ENCODE results near the gene MYO16.

MYO16 gene

DNA sequence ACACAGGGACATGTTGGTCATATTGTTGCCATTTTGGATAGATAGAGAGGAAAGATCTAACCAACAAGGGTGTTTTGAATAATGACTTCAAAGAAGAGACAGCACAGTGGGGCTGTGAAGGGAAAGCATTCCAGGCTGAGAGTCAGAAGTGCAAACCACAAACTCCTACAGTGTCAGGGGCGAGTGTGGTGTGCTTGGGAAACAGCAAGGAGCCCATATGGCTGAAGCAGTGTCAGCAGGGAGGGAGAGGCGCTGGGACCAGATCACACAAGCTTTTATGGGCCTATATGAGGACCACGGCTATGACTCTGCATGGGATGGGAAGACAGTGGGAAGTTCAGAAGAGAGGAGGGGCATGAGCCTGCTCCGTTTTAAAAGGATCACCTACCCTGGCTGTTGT lies 166.4 kb downstream of the MYO16 start:
- H3K4me2 ChIP-seq, result no peak overlapping the region
- H3K9ac ChIP-seq, result no peak overlapping the region
- no peaks in the 10 kb centered on the region for H3K36me3 ChIP-seq
- no peaks in the 10 kb centered on the region for H3K4me1 ChIP-seq
- H3K27me3 ChIP-seq, result no peaks in the 10 kb centered on the region
- H3K4me3 ChIP-seq, result no peak overlapping the region
- no peaks in the 10 kb centered on the region for H3K9me3 ChIP-seq (replicated peaks in 1 of 11)
- H4K20me1 ChIP-seq, result no peaks in the 10 kb centered on the region
- no peak overlapping the region for H3K27ac ChIP-seq
- TF ChIP-seq Cebpa-rat (IDR thresholded peaks at IDR 0.05), result no peak

DNA sequence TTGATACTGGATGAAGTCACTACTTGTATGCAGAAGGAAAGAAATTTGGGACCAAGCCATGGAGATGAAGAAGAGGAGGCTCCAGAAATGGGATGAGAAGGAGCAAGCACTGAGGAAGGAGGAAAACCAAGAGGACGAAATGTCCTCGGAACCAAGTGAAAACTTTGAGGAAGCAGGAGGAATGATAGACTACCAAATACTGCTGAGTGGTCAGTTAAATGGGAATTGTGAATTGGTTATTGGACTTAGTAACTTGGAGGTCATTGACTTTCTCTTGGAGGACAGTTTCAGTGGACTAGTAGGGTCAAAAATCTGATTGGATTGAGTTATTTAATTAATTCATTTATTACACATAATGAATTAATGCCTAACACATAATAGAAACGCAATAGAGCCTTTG lies 167.9 kb downstream of the MYO16 start:
- no peak for TF ChIP-seq Cebpa-rat (IDR thresholded peaks at IDR 0.05)
- Histone ChIP-seq H3K27me3 (no peaks in the 10 kb centered on the region), H4K20me1 (no peaks in the 10 kb centered on the region), H3K9ac (no peak overlapping the region), H3K36me3 (no peaks in the 10 kb centered on the region), H3K9me3 (replicated peaks in 1 of 11) (no peaks in the 10 kb centered on the region), H3K4me2 (no peak overlapping the region), H3K4me1 (no peaks in the 10 kb centered on the region), H3K4me3 (no peak overlapping the region), H3K27ac (no peak overlapping the region)

DNA sequence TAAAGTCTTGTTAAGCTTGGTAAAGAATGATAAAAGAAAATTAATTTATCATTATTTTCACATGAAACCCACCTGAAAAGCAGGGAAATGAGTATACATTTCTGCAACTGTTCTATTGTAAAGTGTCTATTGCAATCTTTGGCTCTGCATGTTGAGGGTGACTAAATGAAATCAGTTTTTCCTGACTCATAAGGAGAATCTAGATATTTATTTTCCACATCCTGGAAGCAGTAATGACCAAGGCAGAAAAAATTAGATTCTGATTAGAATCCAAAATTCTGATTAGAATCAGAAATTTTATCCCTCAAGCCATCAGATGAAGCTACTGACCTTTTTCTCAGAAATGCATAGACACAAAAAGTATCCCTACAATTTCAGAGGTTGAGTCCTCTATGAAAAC lies 178.4 kb downstream of the MYO16 start:
- H3K9me3 ChIP-seq (replicated peaks in 1 of 11), result no peaks in the 10 kb centered on the region
- H3K4me1 ChIP-seq, result no peaks in the 10 kb centered on the region
- H3K4me2 ChIP-seq, result no peak overlapping the region
- H3K4me3 ChIP-seq, result no peak overlapping the region
- H3K9ac ChIP-seq, result no peak overlapping the region
- TF ChIP-seq Cebpa-rat (IDR thresholded peaks at IDR 0.05), result no peak
- no peaks in the 10 kb centered on the region for H4K20me1 ChIP-seq
- H3K27me3 ChIP-seq, result no peaks in the 10 kb centered on the region
- H3K36me3 ChIP-seq, result no peaks in the 10 kb centered on the region
- H3K27ac ChIP-seq, result no peak overlapping the region

DNA sequence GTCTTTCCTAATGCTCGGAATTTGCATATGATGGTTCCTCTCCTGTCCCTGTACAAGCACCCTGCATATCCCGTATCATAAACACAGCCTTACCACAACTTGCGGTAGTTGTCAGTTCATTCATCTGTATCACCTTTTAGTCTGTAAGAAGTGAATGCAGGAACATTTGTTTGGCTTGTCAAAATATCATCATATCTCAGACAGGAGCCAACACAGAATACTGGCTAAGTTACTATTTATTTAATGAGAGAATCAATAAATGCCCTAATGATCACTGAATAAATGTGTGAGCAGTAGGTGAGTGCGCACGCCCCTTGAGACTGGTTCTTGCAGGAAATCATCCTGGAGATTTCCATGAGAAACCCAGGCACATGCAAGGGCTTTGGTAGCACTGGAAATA lies 182.8 kb downstream of the MYO16 start:
- TF ChIP-seq Cebpa-rat (IDR thresholded peaks at IDR 0.05), result no peak
- no peaks in the 10 kb centered on the region for H3K4me1 ChIP-seq
- no peak overlapping the region for H3K27ac ChIP-seq
- no peaks in the 10 kb centered on the region for H3K9me3 ChIP-seq (replicated peaks in 1 of 11)
- H3K4me3 ChIP-seq, result no peak overlapping the region
- no peak overlapping the region for H3K9ac ChIP-seq
- H3K4me2 ChIP-seq, result no peak overlapping the region
- no peaks in the 10 kb centered on the region for H3K27me3 ChIP-seq
- H4K20me1 ChIP-seq, result no peaks in the 10 kb centered on the region
- no peaks in the 10 kb centered on the region for H3K36me3 ChIP-seq

DNA sequence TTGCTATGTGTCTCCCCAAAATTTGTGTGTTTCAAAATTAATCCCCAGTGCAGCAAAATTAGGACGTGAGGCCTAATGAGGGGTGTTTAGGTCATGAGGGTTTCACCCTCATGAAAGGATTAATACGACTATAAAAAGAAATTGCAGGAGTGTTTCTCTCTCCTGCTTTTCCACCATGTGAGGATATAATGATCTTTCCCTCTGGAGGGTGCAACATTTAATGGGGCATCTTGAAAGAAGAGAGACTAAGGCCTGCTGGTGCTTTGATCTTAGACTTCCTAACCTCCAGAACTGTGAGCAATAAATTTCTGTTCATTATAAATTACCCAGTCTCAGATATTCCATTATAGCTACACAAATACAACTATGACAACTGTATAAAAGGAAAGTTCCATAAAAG lies 183.2 kb downstream of the MYO16 start:
- Histone ChIP-seq H3K4me1 (no peaks in the 10 kb centered on the region), H3K9me3 (replicated peaks in 1 of 11) (no peaks in the 10 kb centered on the region), H3K4me2 (no peak overlapping the region), H3K36me3 (no peaks in the 10 kb centered on the region), H4K20me1 (no peaks in the 10 kb centered on the region), H3K9ac (no peak overlapping the region), H3K27me3 (no peaks in the 10 kb centered on the region), H3K4me3 (no peak overlapping the region), H3K27ac (no peak overlapping the region)
- TF ChIP-seq Cebpa-rat (IDR thresholded peaks at IDR 0.05), result no peak

DNA sequence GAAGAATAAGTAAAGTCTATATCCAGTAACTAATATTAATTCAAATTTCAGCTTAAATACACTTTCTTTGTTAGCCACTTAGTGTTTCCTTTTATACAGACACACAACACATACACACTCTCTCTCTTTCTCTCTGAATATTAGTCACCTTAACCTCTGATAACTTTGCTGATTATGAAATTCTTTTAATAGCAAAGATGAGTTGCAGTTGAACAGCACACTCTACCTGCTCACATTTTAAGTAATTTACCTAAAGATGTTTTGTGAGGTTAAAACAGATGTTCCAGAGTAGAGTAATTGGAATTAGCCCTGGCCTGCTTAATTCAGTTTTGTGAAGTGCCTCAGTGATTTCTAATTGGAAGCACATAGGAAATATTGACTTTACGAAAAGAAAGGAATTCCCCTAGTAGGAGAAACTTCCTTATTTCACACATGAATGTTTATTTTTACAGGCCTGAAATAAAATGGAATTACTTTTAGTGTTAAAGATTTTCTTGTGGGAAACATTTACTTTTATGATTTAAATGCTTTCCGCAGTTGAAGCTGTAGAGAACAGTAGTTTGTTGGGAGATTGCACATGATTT lies 184.3 kb downstream of the MYO16 start:
- H3K4me1 ChIP-seq, result no peaks in the 10 kb centered on the region
- H3K9ac ChIP-seq, result no peak overlapping the region
- no peak overlapping the region for H3K27ac ChIP-seq
- H3K4me2 ChIP-seq, result no peak overlapping the region
- no peaks in the 10 kb centered on the region for H3K27me3 ChIP-seq
- H3K36me3 ChIP-seq, result no peaks in the 10 kb centered on the region
- TF ChIP-seq Cebpa-rat (IDR thresholded peaks at IDR 0.05), result no peak
- H3K9me3 ChIP-seq (replicated peaks in 1 of 11), result no peaks in the 10 kb centered on the region
- H3K4me3 ChIP-seq, result no peak overlapping the region
- no peaks in the 10 kb centered on the region for H4K20me1 ChIP-seq

DNA sequence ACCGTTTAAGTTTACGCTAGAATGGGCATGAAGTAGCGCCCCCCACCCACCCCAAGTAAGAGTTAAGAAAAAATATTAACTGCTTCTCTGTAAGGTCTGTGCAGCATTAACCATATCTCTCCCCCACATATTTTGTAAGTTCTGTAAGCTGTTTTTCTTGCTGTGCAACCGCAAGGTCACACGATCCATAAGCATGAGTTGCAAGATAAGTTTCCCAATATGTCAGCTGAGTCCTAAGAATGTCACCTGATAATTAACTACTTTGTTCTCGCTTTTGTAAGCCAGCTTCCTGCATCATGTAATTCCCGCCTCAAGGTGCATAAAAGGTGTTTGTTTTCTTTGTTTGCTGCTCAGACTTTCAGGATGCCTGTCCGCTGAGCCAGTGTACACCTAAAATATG lies 187.0 kb downstream of the MYO16 start:
- H3K27ac ChIP-seq, result no peak overlapping the region
- H3K9ac ChIP-seq, result no peak overlapping the region
- H4K20me1 ChIP-seq, result no peaks in the 10 kb centered on the region
- H3K4me2 ChIP-seq, result no peak overlapping the region
- H3K4me3 ChIP-seq, result no peak overlapping the region
- H3K9me3 ChIP-seq (replicated peaks in 1 of 11), result no peaks in the 10 kb centered on the region
- no peak for TF ChIP-seq Cebpa-rat (IDR thresholded peaks at IDR 0.05)
- H3K4me1 ChIP-seq, result no peaks in the 10 kb centered on the region
- H3K27me3 ChIP-seq, result no peaks in the 10 kb centered on the region
- no peaks in the 10 kb centered on the region for H3K36me3 ChIP-seq

DNA sequence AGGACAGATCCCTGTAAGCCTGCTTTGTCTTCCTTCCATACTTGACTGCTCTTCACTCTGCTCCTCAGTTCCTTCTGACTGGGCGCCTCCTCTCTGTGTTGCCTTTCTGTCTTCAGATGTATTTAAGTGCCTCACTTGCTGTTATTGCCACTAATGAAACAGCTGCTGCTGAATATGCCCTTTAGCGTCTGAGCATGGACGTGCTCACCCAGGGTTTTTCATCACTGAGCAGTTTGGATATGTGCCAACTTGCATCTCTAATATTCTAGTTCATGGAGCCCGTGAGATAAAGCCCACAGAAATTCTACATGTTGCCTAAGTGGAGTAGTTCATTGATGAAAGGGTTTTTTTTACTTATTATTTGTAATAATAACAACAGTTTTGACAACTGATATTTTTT lies 198.2 kb downstream of the MYO16 start:
- H3K4me1 ChIP-seq, result no peaks in the 10 kb centered on the region
- no peak overlapping the region for H3K4me3 ChIP-seq
- no peak for TF ChIP-seq Cebpa-rat (IDR thresholded peaks at IDR 0.05)
- H3K9me3 ChIP-seq (replicated peaks in 1 of 11), result peaks cover 13 to 21% (median 17%) of the 10 kb centered on the region in 11 experiments
- H3K9ac ChIP-seq, result no peak overlapping the region
- H3K4me2 ChIP-seq, result no peak overlapping the region
- no peaks in the 10 kb centered on the region for H3K36me3 ChIP-seq
- H3K27ac ChIP-seq, result no peak overlapping the region
- no peaks in the 10 kb centered on the region for H4K20me1 ChIP-seq
- H3K27me3 ChIP-seq, result no peaks in the 10 kb centered on the region

DNA sequence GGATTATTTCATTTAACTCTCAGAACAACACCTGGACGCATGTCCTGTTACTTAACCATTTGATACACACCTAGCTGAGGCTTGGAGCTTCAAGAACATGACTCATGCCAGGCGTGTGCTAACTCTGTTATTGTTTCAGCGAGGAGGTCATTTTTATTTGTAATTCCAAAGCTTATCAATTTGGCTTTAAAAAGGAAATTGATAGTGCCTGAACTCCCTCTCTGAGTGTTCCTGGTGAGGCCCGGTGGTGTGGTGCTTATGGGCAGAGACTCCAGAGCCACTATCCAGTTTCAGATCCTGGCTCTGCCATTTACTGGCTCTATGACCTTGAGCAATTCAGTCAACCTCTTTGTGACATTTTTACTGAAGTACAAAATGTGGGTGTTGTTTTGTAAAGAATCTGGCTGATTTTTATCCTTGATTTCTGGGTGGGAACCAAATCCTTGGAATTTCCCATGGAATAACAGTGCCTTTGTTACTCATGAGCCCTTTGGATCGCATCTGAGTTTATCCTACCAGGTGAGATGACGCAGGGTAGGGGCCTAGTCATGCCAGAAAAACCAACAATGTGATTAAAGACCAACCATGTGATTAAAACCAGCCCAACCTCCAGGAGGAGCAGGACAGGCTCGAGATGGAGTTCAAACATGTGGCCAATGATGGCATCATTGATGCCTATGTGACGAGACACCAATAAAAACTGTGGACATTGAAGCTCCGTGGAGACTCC lies 198.8 kb downstream of the MYO16 start:
- no peaks in the 10 kb centered on the region for H3K36me3 ChIP-seq
- peaks cover 13 to 21% (median 17%) of the 10 kb centered on the region in 11 experiments for H3K9me3 ChIP-seq (replicated peaks in 1 of 11)
- no peaks in the 10 kb centered on the region for H3K27me3 ChIP-seq
- H4K20me1 ChIP-seq, result no peaks in the 10 kb centered on the region
- no peak overlapping the region for H3K4me3 ChIP-seq
- no peak overlapping the region for H3K9ac ChIP-seq
- H3K27ac ChIP-seq, result no peak overlapping the region
- H3K4me2 ChIP-seq, result no peak overlapping the region
- H3K4me1 ChIP-seq, result no peaks in the 10 kb centered on the region
- no peak for TF ChIP-seq Cebpa-rat (IDR thresholded peaks at IDR 0.05)

DNA sequence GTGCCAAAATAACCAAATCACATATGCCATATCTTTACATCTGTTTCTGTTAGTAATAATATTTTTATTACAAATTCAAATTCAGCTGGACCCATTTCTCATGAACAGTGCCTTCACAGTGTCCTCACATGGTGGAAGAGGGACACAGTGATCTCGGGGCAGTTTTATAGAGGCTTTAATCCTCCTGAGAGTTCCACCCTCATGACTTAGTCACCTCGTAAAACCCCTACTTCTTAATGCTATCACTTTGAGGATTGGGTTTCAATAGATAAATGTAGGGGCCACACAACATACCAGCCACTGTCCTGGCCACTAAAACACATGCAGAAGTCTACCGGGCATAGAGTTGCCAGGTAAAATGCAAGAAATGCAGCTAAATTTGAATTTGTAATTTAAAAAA lies 201.5 kb downstream of the MYO16 start:
- Histone ChIP-seq H4K20me1 (no peaks in the 10 kb centered on the region), H3K27ac (no peak overlapping the region), H3K4me3 (no peak overlapping the region), H3K27me3 (no peaks in the 10 kb centered on the region), H3K36me3 (no peaks in the 10 kb centered on the region), H3K4me1 (no peaks in the 10 kb centered on the region), H3K9ac (no peak overlapping the region), H3K4me2 (no peak overlapping the region), H3K9me3 (replicated peaks in 1 of 11) (peaks cover 13 to 21% (median 17%) of the 10 kb centered on the region in 11 experiments)
- TF ChIP-seq Cebpa-rat (IDR thresholded peaks at IDR 0.05), result no peak

Data from BLaER1 treated with 17β-estradiol and CSF1 and Interleukin-3, amounts not matched to agents 10 nM and 100 nM (cell line).